HepG2 (cell line): Measurements from ENCODE around the gene GAB3.

ENCODE experiments used
- CREB1 ChIP-seq, 2 experiments: fragments of 450-650 bp in 1 of 2; IDR thresholded peaks; 2 replicates each; pipeline ENCODE4 v1.6.1; 2016 to 2017; ENCODE audit warnings: control low read depth in 1 of 2, mild to moderate bottlenecking in 1 of 2, missing compliant biosample characterization in 1 of 2, missing genetic modification characterization in 1 of 2
- CTCF ChIP-seq: sonication (generic); formaldehyde crosslinking; IDR thresholded peaks from 2 replicates; pipeline ENCODE4 v1.5.0; 2020; ENCODE audit warnings: mild to moderate bottlenecking, missing genetic modification reagents, moderate library complexity
- ELF4 ChIP-seq: sonication (generic); formaldehyde crosslinking; IDR thresholded peaks from 2 replicates; pipeline ENCODE4 v1.5.0; 2020; ENCODE audit warnings: missing genetic modification reagents, mild to moderate bottlenecking, moderate library complexity, borderline replicate concordance
- MXI1 ChIP-seq: IDR thresholded peaks from 3 replicates; pipeline ENCODE4 v1.6.1; 2012; ENCODE audit warnings: low read depth, low read length, inconsistent platforms, borderline replicate concordance
- NR3C1 ChIP-seq: sonication (generic); formaldehyde crosslinking; IDR thresholded peaks from 2 replicates; pipeline ENCODE4 v1.4.0; 2020; ENCODE audit warnings: missing genetic modification reagents
- POLR2A ChIP-seq, 2 experiments: IDR thresholded peaks; 2 replicates each; pipeline ENCODE4 v1.6.1; 2011; ENCODE audit warnings: low read depth in 2 of 2, low read length in 2 of 2, mild to moderate bottlenecking in 1 of 2, moderate library complexity in 1 of 2; ENCODE audit not compliant: insufficient read depth in 1 of 2
- ZNF367 ChIP-seq: sonication (generic); formaldehyde crosslinking; IDR thresholded peaks from 2 replicates; pipeline ENCODE4 v1.4.0; 2020; ENCODE audit warnings: missing genetic modification reagents, borderline replicate concordance
- ZSCAN21 ChIP-seq: sonication (generic); formaldehyde crosslinking; IDR thresholded peaks from 2 replicates; pipeline ENCODE4 v1.8.0; 2022; ENCODE audit warnings: mild to moderate bottlenecking, missing genetic modification reagents, moderate library complexity, borderline replicate concordance

- TF ChIP-seq CREB1 (IDR thresholded peaks at IDR 0.05) (no peak), CREB1 (CRISPR knock-in tag; IDR thresholded peaks at IDR 0.05) (no peak), ZSCAN21 (CRISPR knock-in tag) (no peak), CTCF (CRISPR knock-in tag) (no peak), MXI1 (no peak), POLR2A (IDR thresholded peaks at IDR 0.05; ENCODE audit: insufficient read depth in 1 of 2, low read depth in 2 of 2, low read length in 2 of 2) (peak in 1 of 2 experiments; percentile 28; a peak in 1 of 4 replicates), ZNF367 (CRISPR knock-in tag) (no peak), ELF4 (CRISPR knock-in tag) (no peak), NR3C1 (CRISPR knock-in tag) (no peak)
These were observed 11.2 kb upstream of the GAB3 start for GRCh38 chrX:154761977-154762536.
